Measurements from ENCODE around the gene RDH13.

- TF ChIP-seq EZH2 (IDR thresholded peaks at IDR 0.05) (no peak), EZH2phosphoT487 (IDR thresholded peaks at IDR 0.05) (no peak)
Observed at GRCh38 chr19:55111238-55111831, 48.4 kb upstream of the RDH13 start.

Data from neural progenitor cell (in vitro differentiated cells).